ENCODE data around the gene ADCY7. TPM values are rescaled to one million over a fixed set of nuclear protein-coding genes. Genes with fewer than 3 reads are reported as not detected.

ADCY7 gene
- total RNA-seq, 5 donors from 2014 or later (not counting 1 experiment from before 2014, with no cell fraction given): 201 to 314 (median 278) TPM

DNA sequence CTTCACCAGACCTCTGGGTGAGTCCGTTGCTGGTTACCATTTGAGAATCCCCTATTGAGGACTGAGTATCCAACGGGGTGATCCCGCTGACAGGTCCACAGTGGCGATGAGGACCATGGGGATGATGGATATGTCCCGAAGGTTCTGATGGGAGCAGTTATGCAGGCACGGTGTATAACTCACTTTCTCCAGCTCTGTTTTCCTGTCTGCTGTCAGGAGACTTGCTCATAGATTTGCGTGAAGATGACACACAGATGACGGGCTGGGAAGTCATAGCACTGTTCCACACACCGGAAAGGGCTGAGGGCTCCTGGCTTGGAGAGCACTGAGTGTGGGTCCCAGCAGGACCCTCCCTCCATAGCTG is 22.2 kb upstream of the ADCY7 start:
- Histone ChIP-seq H3K4me1 (ENCODE audit: control insufficient read depth in 1 of 2, extremely low read depth in 1 of 2, insufficient read depth in 2 of 2, low read length in 2 of 2) (peaks cover 3 to 22% of the 10 kb centered on the region in 2 experiments), H3K4me3 (ENCODE audit: control insufficient read depth in 1 of 2, extremely low read depth in 1 of 2, low read length in 1 of 2) (no peak overlapping the region), H3K9me3 (no peaks in the 10 kb centered on the region), H3K27me3 (replicated peaks in 1 of 2; ENCODE audit: control insufficient read depth in 2 of 2, extremely low read depth in 1 of 2, insufficient read depth in 2 of 2, low read length in 1 of 2) (peaks cover 0 to 25% of the 10 kb centered on the region in 2 experiments), H3K27ac (ENCODE audit: low read length) (no peak overlapping the region), H3K36me3 (ENCODE audit: control insufficient read depth in 2 of 2, extremely low read depth in 1 of 2, insufficient read depth in 1 of 2, low read length in 1 of 2) (no peaks in the 10 kb centered on the region)
- CTCF ChIA-PET: interaction anchor here in 1 of 2 donors (0.6 kb wide), 1 partner anchor 11 kb away, joined by 3 read pairs; no protein-coding TSS in a partner anchor
- Mint-ChIP-seq H3K9me3 (no peaks in the 10 kb centered on the region), H3K27ac (no peak overlapping the region), H3K4me1 (peaks cover 7 to 14% (median 9%) of the 10 kb centered on the region in 3 donors), H3K27me3 (no peaks in the 10 kb centered on the region), H3K36me3 (no peaks in the 10 kb centered on the region), H3K4me3 (no peak overlapping the region)
- POLR2A ChIA-PET: no interaction called here
- no peak for ATAC-seq (replicated peaks in 1 of 4)
- WGBS (ENCODE audit: insufficient coverage): 97% methylated on average over 8 of the region's 9 CpGs
- DNase-seq: no peak

DNA sequence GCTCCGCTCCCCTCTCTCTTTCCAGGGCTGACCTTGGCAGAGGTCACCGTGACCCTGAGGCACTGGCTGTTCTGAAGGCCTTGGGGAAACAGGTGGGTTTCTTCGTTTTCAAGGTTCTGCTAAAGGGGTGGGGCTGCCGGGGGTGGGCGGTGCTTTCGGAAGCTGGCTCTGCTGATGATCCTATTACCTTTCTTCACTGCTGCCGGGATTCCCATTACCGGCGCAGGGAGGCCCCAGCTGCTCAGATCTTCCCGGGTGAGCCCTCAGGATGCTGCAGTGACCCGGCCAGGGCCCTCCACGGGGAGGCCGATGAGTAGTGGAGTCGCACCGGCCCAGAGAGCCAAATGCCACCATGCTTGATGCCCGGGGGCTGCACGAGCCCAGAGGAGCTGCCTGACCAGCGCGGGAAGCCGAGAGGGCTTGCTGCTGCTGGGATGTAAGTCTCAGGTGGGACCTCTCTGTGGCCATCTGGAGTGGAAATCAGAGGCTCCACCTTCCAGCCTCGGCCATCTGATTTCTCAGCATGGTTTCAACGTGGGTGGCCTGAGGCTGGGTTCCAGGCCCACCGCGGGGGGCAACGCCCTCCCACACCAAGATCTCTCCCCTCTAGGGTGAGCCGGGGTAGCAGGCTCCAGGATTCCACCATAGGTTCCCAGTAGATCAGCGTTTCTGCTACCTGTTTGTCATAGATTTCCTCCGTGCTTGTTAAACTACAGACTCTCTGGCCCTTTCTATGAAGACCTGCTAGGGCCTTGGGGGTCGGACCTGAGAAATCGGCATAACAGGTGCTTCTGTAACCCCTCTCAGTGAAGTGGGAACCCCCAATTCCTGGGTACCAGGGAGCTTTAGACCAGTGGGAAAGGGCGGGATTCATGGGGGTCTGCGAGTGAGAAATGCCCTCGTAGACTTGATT is 21.6 kb upstream of the ADCY7 start:
- Histone ChIP-seq H3K4me1 (ENCODE audit: control insufficient read depth in 1 of 2, extremely low read depth in 1 of 2, insufficient read depth in 2 of 2, low read length in 2 of 2) (peaks cover 3 to 22% of the 10 kb centered on the region in 2 experiments), H3K27me3 (replicated peaks in 1 of 2; ENCODE audit: control insufficient read depth in 2 of 2, extremely low read depth in 1 of 2, insufficient read depth in 2 of 2, low read length in 1 of 2) (peaks cover 0 to 25% of the 10 kb centered on the region in 2 experiments), H3K36me3 (ENCODE audit: control insufficient read depth in 2 of 2, extremely low read depth in 1 of 2, insufficient read depth in 1 of 2, low read length in 1 of 2) (no peaks in the 10 kb centered on the region), H3K27ac (ENCODE audit: low read length) (no peak overlapping the region), H3K4me3 (ENCODE audit: control insufficient read depth in 1 of 2, extremely low read depth in 1 of 2, low read length in 1 of 2) (peak overlapping the region in 1 of 2 donors; percentile 72), H3K9me3 (no peaks in the 10 kb centered on the region)
- H3K27ac Mint-ChIP-seq: peak overlapping the region in 1 of 2 donors; percentile 39
- H3K27me3 Mint-ChIP-seq: no peaks in the 10 kb centered on the region
- H3K36me3 Mint-ChIP-seq: no peaks in the 10 kb centered on the region
- peak overlapping the region; percentile 66 to 79 (median 76) for H3K4me3 Mint-ChIP-seq
- ATAC-seq (replicated peaks in 1 of 4) (peak in 2 of 4 experiments; percentile 3 to 5), DNase-seq (no peak)
- H3K4me1 Mint-ChIP-seq: peaks cover 7 to 14% (median 9%) of the 10 kb centered on the region in 3 donors
- H3K9me3 Mint-ChIP-seq: no peaks in the 10 kb centered on the region
- ChIA-PET POLR2A (no interaction called here), CTCF (interaction anchor here in 1 of 2 donors (0.9 kb wide), 1 partner anchor 82 kb away, joined by 5 read pairs; no protein-coding TSS in a partner anchor)
- 88% methylated on average over 22 of the region's 33 CpGs for WGBS (ENCODE audit: insufficient coverage)

DNA sequence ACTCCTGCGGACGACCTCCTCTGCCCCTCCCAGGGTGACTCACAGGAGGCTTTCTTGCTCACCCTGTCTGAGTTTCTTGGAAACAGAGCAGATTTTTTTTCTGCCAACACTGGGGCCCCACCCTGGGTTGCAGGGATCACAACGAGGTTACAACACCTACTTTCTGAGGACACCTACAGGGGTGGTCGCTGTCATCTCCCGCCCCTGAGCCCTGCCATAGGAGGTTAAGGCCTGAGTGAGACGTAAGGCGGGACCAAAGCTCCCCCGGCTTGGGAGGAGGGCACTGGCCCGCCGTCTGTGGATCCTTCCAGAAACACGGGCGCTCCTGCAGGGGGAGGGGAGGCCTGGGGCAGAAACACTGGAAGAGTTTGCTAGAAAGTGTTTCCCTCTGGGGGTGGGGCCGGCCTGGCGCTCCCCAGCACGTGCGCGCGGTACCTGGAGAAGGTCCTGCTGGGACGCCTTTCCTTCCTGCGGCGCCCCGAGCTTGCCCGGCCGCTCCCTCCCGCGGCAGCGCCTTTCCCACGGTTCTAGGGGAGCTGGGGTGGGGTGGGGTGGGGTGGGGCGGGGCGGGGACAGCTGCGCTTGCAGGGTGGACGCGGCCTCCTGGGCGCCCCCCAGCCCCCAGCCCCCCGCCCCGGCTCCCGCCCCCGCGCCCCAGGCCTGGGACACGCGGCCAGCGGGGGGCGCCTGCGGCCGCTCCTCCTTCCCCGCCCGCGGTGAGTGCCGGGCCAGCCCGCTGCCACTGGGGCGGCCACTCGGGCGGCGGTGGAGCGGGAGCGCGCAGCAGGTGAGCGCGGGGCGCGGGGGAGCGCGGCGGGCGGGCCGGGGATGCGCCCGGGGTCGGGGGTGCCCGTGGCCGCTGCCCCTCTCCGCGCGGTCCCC is 20.7 kb upstream of the ADCY7 start:
- H3K4me1 Mint-ChIP-seq: peaks cover 7 to 14% (median 9%) of the 10 kb centered on the region in 3 donors
- ChIA-PET POLR2A (no interaction called here), CTCF (interaction anchor here (0.6 to 0.9 kb wide), 3 partner anchors 20 to 297 kb away, joined by 3 to 5 read pairs (median 4); no protein-coding TSS in a partner anchor)
- Histone ChIP-seq H3K27ac (ENCODE audit: low read length) (no peak overlapping the region), H3K9me3 (no peaks in the 10 kb centered on the region), H3K4me3 (ENCODE audit: control insufficient read depth in 1 of 2, extremely low read depth in 1 of 2, low read length in 1 of 2) (peak overlapping the region; percentile 54 to 72), H3K27me3 (replicated peaks in 1 of 2; ENCODE audit: control insufficient read depth in 2 of 2, extremely low read depth in 1 of 2, insufficient read depth in 2 of 2, low read length in 1 of 2) (peaks cover 0 to 25% of the 10 kb centered on the region in 2 experiments), H3K36me3 (ENCODE audit: control insufficient read depth in 2 of 2, extremely low read depth in 1 of 2, insufficient read depth in 1 of 2, low read length in 1 of 2) (no peaks in the 10 kb centered on the region), H3K4me1 (ENCODE audit: control insufficient read depth in 1 of 2, extremely low read depth in 1 of 2, insufficient read depth in 2 of 2, low read length in 2 of 2) (peaks cover 3 to 22% of the 10 kb centered on the region in 2 experiments)
- no peaks in the 10 kb centered on the region for H3K36me3 Mint-ChIP-seq
- DNase-seq (peak in 8 of 35 experiments; percentile 16 to 61 (median 50)), ATAC-seq (replicated peaks in 1 of 4) (peak; percentile 75 to 78 (median 78))
- H3K4me3 Mint-ChIP-seq: peak overlapping the region; percentile 66 to 79 (median 77)
- no peaks in the 10 kb centered on the region for H3K27me3 Mint-ChIP-seq
- no peaks in the 10 kb centered on the region for H3K9me3 Mint-ChIP-seq
- peak overlapping the region in 1 of 2 donors; percentile 39 for H3K27ac Mint-ChIP-seq
- WGBS (ENCODE audit: insufficient coverage): under 1% methylated on average over 42 of the region's 74 CpGs

GRCh38 chr16:50246299-50247122 is 19.8 kb upstream of the ADCY7 start:
- DNase-seq: no peak
- 35% methylated on average over 37 of the region's 46 CpGs for WGBS (ENCODE audit: insufficient coverage)

DNA sequence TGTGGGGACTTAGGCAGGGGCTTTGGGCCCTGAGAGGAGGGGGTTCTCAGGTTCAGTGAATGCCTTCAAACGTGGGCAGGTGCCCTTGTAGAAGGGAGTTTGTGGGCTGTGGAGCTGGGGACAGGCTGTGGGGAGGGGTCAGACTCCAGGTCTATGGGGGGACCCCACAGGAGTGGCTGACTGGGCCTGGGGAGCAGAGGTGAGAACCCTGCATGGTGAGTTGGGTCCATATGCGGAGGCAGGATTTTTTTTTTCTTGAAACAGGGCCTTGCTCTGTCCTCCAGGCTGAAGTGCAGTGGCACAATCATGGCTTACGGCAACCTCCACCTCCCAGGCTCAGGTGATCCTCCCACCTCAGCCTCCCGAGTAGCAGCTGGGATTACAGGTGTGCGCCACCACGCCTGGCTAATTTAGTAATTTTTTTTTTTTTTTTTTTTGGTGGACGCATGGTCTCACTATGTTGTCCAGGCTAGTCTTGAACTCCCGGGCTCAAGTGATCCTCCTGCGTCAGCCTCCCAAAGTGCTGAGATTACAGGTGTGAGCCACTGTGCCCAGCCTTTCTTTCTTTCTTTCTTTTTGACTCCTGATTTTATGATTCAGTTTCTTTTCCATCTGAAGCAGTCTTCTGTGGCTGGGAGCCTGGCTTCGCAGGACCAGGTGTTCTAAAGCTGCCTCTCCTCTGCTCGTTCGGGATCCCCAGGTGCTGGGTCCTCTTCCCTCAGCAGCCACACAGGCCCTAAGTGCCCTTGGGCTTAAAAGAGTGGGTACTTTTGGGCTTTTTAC is 19.0 kb upstream of the ADCY7 start:
- no peak for DNase-seq
- Histone ChIP-seq H3K36me3 (ENCODE audit: control insufficient read depth in 2 of 2, extremely low read depth in 1 of 2, insufficient read depth in 1 of 2, low read length in 1 of 2) (no peaks in the 10 kb centered on the region), H3K4me3 (ENCODE audit: control insufficient read depth in 1 of 2, extremely low read depth in 1 of 2, low read length in 1 of 2) (no peak overlapping the region), H3K4me1 (ENCODE audit: control insufficient read depth in 1 of 2, extremely low read depth in 1 of 2, insufficient read depth in 2 of 2, low read length in 2 of 2) (peaks cover 3 to 22% of the 10 kb centered on the region in 2 experiments), H3K9me3 (no peaks in the 10 kb centered on the region), H3K27ac (ENCODE audit: low read length) (no peak overlapping the region), H3K27me3 (replicated peaks in 1 of 2; ENCODE audit: control insufficient read depth in 2 of 2, extremely low read depth in 1 of 2, insufficient read depth in 2 of 2, low read length in 1 of 2) (peaks cover 0 to 25% of the 10 kb centered on the region in 2 experiments)
- H3K4me3 Mint-ChIP-seq: peak overlapping the region; percentile 63 to 77 (median 64)
- H3K36me3 Mint-ChIP-seq: no peaks in the 10 kb centered on the region
- H3K27ac Mint-ChIP-seq: no peak overlapping the region
- H3K27me3 Mint-ChIP-seq: no peaks in the 10 kb centered on the region
- H3K4me1 Mint-ChIP-seq: peaks cover 7 to 14% (median 10%) of the 10 kb centered on the region in 3 donors
- ChIA-PET POLR2A (no interaction called here), CTCF (no interaction called here)
- H3K9me3 Mint-ChIP-seq: no peaks in the 10 kb centered on the region
- 98% methylated on average over 6 of the region's 12 CpGs for WGBS (ENCODE audit: insufficient coverage)
- ATAC-seq (replicated peaks in 1 of 4): no peak

More at GRCh38 chr16:50246299-50247122, 19.8 kb upstream of the ADCY7 start:
- peak overlapping the region; percentile 69 to 77 (median 75) for H3K4me3 Mint-ChIP-seq
- no peaks in the 10 kb centered on the region for H3K36me3 Mint-ChIP-seq
- ChIA-PET POLR2A (no interaction called here), CTCF (no interaction called here)
- Histone ChIP-seq H3K27ac (ENCODE audit: low read length) (no peak overlapping the region), H3K36me3 (ENCODE audit: control insufficient read depth in 2 of 2, extremely low read depth in 1 of 2, insufficient read depth in 1 of 2, low read length in 1 of 2) (no peaks in the 10 kb centered on the region), H3K4me1 (ENCODE audit: control insufficient read depth in 1 of 2, extremely low read depth in 1 of 2, insufficient read depth in 2 of 2, low read length in 2 of 2) (peaks cover 3 to 22% of the 10 kb centered on the region in 2 experiments), H3K9me3 (no peaks in the 10 kb centered on the region), H3K27me3 (replicated peaks in 1 of 2; ENCODE audit: control insufficient read depth in 2 of 2, extremely low read depth in 1 of 2, insufficient read depth in 2 of 2, low read length in 1 of 2) (peaks cover 0 to 25% of the 10 kb centered on the region in 2 experiments), H3K4me3 (ENCODE audit: control insufficient read depth in 1 of 2, extremely low read depth in 1 of 2, low read length in 1 of 2) (peak overlapping the region; percentile 52 to 54)
- H3K27me3 Mint-ChIP-seq: no peaks in the 10 kb centered on the region
- H3K27ac Mint-ChIP-seq: no peak overlapping the region
- H3K9me3 Mint-ChIP-seq: no peaks in the 10 kb centered on the region
- H3K4me1 Mint-ChIP-seq: peaks cover 7 to 14% (median 10%) of the 10 kb centered on the region in 3 donors
- ATAC-seq (replicated peaks in 1 of 4): peak in 3 of 4 experiments; percentile 11 to 34 (median 17)

Measured in T-cell (primary cell).